ENCODE data around the gene TMEM132C.

Gene TMEM132C

DNA sequence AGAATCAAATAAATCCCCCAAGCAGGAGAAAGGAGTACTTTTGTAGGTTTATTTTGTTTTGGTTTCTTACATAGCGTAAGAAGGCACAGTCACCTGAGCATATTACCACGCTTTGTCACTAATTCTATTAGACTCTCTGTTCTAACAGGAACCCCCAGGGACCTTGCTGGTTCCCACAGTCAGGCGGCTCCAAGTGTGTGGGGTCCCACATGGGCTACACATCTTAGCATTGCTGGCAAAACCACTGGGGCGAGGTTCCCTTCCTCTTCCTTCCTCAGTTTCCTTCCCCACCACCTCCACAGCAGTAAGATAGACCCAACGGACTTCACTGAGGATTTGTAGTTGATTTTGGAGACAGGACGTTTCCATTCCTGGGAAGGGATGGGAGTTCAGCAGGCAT, 49.1 kb downstream of the TMEM132C start:
- Histone ChIP-seq H3K4me3 (ENCODE audit: insufficient read depth, low read length, poor library complexity, severe bottlenecking) (no peak overlapping the region), H3K9ac (ENCODE audit: low read length) (no peak overlapping the region), H3K9me3 (ENCODE audit: insufficient read depth, low read length) (no peaks in the 10 kb centered on the region), H3K27me3 (ENCODE audit: low read length) (no peaks in the 10 kb centered on the region), H3K4me2 (ENCODE audit: low read depth, low read length, poor library complexity, severe bottlenecking) (no peak overlapping the region), H2AFZ (ENCODE audit: low read depth, low read length, severe bottlenecking) (no peak overlapping the region), H3K27ac (ENCODE audit: low read depth, low read length) (no peak overlapping the region), H3F3A (ENCODE audit: insufficient read depth) (no peaks in the 10 kb centered on the region), H3K9me2 (replicated peaks; ENCODE audit: insufficient read depth, low read length) (no peaks in the 10 kb centered on the region), H4K20me1 (ENCODE audit: low read depth, low read length) (no peaks in the 10 kb centered on the region), H3K79me2 (ENCODE audit: insufficient read depth, low read length) (no peaks in the 10 kb centered on the region), H3K36me3 (ENCODE audit: low read length) (no peaks in the 10 kb centered on the region)
- TF ChIP-seq, protein P1, sequence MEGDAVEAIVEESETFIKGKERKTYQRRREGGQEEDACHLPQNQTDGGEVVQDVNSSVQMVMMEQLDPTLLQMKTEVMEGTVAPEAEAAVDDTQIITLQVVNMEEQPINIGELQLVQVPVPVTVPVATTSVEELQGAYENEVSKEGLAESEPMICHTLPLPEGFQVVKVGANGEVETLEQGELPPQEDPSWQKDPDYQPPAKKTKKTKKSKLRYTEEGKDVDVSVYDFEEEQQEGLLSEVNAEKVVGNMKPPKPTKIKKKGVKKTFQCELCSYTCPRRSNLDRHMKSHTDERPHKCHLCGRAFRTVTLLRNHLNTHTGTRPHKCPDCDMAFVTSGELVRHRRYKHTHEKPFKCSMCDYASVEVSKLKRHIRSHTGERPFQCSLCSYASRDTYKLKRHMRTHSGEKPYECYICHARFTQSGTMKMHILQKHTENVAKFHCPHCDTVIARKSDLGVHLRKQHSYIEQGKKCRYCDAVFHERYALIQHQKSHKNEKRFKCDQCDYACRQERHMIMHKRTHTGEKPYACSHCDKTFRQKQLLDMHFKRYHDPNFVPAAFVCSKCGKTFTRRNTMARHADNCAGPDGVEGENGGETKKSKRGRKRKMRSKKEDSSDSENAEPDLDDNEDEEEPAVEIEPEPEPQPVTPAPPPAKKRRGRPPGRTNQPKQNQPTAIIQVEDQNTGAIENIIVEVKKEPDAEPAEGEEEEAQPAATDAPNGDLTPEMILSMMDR (IDR thresholded peaks at IDR 0.05; ENCODE audit: insufficient read depth, low read length, poor library complexity, severe bottlenecking), result no peak
- no peak for TF ChIP-seq EZH2phosphoT487 (conservative IDR thresholded peaks at IDR 0.05; ENCODE audit: low read length)

DNA sequence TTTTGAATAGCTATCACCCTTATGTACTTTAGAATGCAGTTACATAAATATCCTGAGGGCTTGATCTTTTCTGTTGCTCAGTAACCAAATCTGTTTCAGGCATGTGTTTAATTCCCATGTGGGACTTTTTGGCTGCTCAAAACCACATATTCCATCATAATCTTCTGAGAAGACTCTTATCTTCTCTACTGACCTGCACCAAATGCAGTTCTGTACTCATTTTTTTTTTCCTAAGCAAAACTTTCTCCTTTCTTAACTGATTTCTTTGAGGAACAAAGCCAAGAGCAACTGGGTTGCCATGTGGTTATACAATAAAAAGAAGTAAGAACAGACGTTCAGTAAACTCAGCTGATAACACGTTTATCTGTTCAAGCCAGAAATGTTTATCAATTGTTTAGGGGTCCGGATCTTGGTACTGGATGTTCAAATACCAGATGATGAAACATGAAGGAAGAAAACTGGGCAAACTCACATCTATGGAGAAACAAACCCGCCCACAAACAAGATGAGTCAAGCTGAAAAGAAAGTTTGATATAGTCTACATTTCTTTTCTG, 50.1 kb downstream of the TMEM132C start:
- Histone ChIP-seq H3K4me3 (ENCODE audit: insufficient read depth, low read length, poor library complexity, severe bottlenecking) (no peak overlapping the region), H3K9me3 (ENCODE audit: insufficient read depth, low read length) (peaks cover 4% of the 10 kb centered on the region; the same call in 1 of the 2 replicates), H3K79me2 (ENCODE audit: insufficient read depth, low read length) (no peaks in the 10 kb centered on the region), H3K27me3 (ENCODE audit: low read length) (no peaks in the 10 kb centered on the region), H3K9ac (ENCODE audit: low read length) (no peak overlapping the region), H4K20me1 (ENCODE audit: low read depth, low read length) (no peaks in the 10 kb centered on the region), H3K27ac (ENCODE audit: low read depth, low read length) (no peak overlapping the region), H3K4me2 (ENCODE audit: low read depth, low read length, poor library complexity, severe bottlenecking) (no peak overlapping the region), H3F3A (ENCODE audit: insufficient read depth) (no peaks in the 10 kb centered on the region), H2AFZ (ENCODE audit: low read depth, low read length, severe bottlenecking) (no peak overlapping the region), H3K36me3 (ENCODE audit: low read length) (no peaks in the 10 kb centered on the region), H3K9me2 (replicated peaks; ENCODE audit: insufficient read depth, low read length) (no peaks in the 10 kb centered on the region)
- TF ChIP-seq, protein P1 (IDR thresholded peaks at IDR 0.05; ENCODE audit: insufficient read depth, low read length, poor library complexity, severe bottlenecking), result no peak
- no peak for TF ChIP-seq EZH2phosphoT487 (conservative IDR thresholded peaks at IDR 0.05; ENCODE audit: low read length)

DNA sequence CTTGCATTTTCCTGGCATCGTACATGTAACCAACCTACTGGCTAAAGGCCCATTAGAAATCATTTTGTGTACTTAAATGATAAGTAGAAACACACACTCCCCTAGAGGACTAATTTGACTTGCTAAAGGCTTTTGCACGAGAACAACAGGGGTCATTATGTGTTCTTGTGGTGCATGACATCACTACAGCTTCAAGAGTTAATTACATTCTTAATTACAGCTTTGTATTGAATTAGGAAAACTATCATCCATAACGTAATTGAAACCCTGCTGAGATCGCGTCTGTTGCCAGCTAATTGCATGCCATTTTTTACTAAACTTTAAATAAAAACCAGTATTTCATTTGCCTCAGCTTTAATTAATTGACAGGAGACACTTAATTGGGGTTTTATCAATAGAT, 51.4 kb downstream of the TMEM132C start:
- Histone ChIP-seq H3K79me2 (ENCODE audit: insufficient read depth, low read length) (no peaks in the 10 kb centered on the region), H3K27me3 (ENCODE audit: low read length) (no peaks in the 10 kb centered on the region), H3K4me2 (ENCODE audit: low read depth, low read length, poor library complexity, severe bottlenecking) (no peak overlapping the region), H3K27ac (ENCODE audit: low read depth, low read length) (no peak overlapping the region), H3K4me3 (ENCODE audit: insufficient read depth, low read length, poor library complexity, severe bottlenecking) (no peak overlapping the region), H2AFZ (ENCODE audit: low read depth, low read length, severe bottlenecking) (no peak overlapping the region), H3K9me3 (ENCODE audit: insufficient read depth, low read length) (peaks cover 6% of the 10 kb centered on the region; the same call in 1 of the 2 replicates), H3K9me2 (replicated peaks; ENCODE audit: insufficient read depth, low read length) (no peaks in the 10 kb centered on the region), H4K20me1 (ENCODE audit: low read depth, low read length) (no peaks in the 10 kb centered on the region), H3K36me3 (ENCODE audit: low read length) (no peaks in the 10 kb centered on the region), H3F3A (ENCODE audit: insufficient read depth) (no peaks in the 10 kb centered on the region), H3K9ac (ENCODE audit: low read length) (no peak overlapping the region)
- TF ChIP-seq, protein P1 (IDR thresholded peaks at IDR 0.05; ENCODE audit: insufficient read depth, low read length, poor library complexity, severe bottlenecking), result no peak
- no peak for TF ChIP-seq EZH2phosphoT487 (conservative IDR thresholded peaks at IDR 0.05; ENCODE audit: low read length)
